ENCODE data around the gene C2orf76. TPM values are rescaled to one million over a fixed set of nuclear protein-coding genes. Genes with fewer than 3 reads are reported as not detected.

C2orf76 gene
- polyA plus RNA-seq, 2 of the 4 experiments (the other 2 are of a cell fraction), result 16.6 to 34.3 TPM

DNA sequence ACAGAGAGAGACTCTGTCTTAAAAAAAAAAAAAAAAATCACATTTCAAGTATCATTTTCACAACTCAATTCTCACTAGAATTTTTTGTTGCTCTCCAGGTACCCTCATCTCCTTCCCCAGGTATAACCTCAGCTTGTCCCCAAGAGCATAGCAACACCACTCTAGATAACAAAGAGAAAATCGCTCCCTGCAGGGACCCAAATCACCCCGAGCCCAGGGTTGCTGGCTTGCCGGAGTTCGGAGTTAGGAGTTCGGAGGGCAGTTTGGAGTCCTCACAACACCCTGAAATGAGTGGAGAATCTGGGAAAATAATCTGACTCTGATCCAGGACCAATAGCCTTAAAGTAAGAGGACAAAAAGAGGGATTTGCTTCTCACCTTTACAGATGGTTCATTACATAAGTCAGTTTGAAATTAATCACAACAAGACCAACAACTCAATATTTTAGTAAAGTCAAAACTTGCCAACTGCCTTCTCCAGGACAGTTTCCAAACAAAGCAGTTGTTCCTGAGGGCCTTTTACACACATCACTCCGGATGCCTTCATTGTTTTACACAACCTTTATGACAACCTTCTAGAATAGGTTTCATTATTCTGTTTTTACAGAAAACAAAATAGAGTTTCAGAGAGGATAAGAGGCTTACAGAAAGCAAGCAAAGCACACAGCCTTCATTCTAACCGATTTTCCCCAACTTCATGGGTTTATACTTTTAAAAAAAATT, 59.1 kb downstream of the C2orf76 start:
- no peak overlapping the region for H3K4me3 ChIP-seq
- FAIRE-seq (no peak), DNase-seq (ENCODE audit: low read depth in 1 of 2, low spot score in 1 of 2) (no peak), ATAC-seq (no peak)
- POLR2A ChIA-PET, result no interaction called here
- H3K27ac ChIP-seq, result no peak overlapping the region
- no peak overlapping the region for H3K4me2 ChIP-seq
- H3K4me1 ChIP-seq, result no peaks in the 10 kb centered on the region
- TF ChIP-seq POLR2AphosphoS2 (conservative IDR thresholded peaks at IDR 0.05; ENCODE audit: low read length), result no peak
- TF ChIP-seq GATA3 (IDR thresholded peaks at IDR 0.05; ENCODE audit: borderline replicate concordance), result no peak
- TF ChIP-seq, protein P1, sequence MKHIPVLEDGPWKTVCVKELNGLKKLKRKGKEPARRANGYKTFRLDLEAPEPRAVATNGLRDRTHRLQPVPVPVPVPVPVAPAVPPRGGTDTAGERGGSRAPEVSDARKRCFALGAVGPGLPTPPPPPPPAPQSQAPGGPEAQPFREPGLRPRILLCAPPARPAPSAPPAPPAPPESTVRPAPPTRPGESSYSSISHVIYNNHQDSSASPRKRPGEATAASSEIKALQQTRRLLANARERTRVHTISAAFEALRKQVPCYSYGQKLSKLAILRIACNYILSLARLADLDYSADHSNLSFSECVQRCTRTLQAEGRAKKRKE (CRISPR knock-in tag; IDR thresholded peaks at IDR 0.05; ENCODE audit: low read depth), result no peak
- TF ChIP-seq PHF8 (IDR thresholded peaks at IDR 0.05; ENCODE audit: borderline replicate concordance, low read depth), result no peak
- no peak for TF ChIP-seq NR3C1 (IDR thresholded peaks at IDR 0.05)
- no peak for TF ChIP-seq POLR2A (IDR thresholded peaks at IDR 0.05; ENCODE audit: low read length)
- TF ChIP-seq SREBF2 (IDR thresholded peaks at IDR 0.05), result no peak
- TF ChIP-seq ESRRA (IDR thresholded peaks at IDR 0.05; ENCODE audit: borderline replicate concordance, low read length), result no peak
- no peak for TF ChIP-seq HEYL (CRISPR knock-in tag; IDR thresholded peaks at IDR 0.05)
- TF ChIP-seq, protein P2, sequence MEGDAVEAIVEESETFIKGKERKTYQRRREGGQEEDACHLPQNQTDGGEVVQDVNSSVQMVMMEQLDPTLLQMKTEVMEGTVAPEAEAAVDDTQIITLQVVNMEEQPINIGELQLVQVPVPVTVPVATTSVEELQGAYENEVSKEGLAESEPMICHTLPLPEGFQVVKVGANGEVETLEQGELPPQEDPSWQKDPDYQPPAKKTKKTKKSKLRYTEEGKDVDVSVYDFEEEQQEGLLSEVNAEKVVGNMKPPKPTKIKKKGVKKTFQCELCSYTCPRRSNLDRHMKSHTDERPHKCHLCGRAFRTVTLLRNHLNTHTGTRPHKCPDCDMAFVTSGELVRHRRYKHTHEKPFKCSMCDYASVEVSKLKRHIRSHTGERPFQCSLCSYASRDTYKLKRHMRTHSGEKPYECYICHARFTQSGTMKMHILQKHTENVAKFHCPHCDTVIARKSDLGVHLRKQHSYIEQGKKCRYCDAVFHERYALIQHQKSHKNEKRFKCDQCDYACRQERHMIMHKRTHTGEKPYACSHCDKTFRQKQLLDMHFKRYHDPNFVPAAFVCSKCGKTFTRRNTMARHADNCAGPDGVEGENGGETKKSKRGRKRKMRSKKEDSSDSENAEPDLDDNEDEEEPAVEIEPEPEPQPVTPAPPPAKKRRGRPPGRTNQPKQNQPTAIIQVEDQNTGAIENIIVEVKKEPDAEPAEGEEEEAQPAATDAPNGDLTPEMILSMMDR (IDR thresholded peaks at IDR 0.05), result no peak
- no peak for TF ChIP-seq RARB (CRISPR knock-in tag; IDR thresholded peaks at IDR 0.05)
- TF ChIP-seq NPAS2 (CRISPR knock-in tag; IDR thresholded peaks at IDR 0.05; ENCODE audit: borderline replicate concordance), result no peak
- 88% methylated on average over 7 of the region's 7 CpGs for WGBS (ENCODE audit: missing lambda C conversion rate)
- CTCF ChIA-PET, result interaction anchor here (0.6 kb wide), 1 partner anchor 11 kb away, joined by 3 read pairs; no protein-coding TSS in a partner anchor
- no peaks in the 10 kb centered on the region for H3K9me3 ChIP-seq

DNA sequence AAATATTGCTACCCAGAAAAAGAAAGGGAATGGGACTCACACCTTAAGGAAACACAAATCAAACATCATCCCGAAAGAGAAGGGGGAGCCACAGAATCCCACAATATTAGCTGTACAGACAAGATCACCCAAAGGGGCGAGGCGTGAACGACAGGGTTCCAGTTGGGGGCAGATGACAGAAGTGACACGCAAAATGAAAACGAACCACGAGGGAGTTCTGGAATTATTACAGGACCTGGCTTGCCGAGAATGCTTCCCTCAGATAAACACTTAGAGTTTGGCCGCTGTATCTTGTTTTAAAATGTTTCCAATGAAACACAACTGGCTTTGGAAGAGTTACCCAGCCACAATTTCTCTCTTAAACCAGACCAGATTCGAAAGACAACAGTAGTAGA, 60.4 kb downstream of the C2orf76 start:
- WGBS (ENCODE audit: missing lambda C conversion rate), result 87% methylated on average over 10 of the region's 10 CpGs
- ChIA-PET CTCF (interaction anchor here (0.7 kb wide), 1 partner anchor 296 kb away, joined by 3 read pairs; no protein-coding TSS in a partner anchor), POLR2A (no interaction called here)
- DNase-seq (ENCODE audit: low read depth in 1 of 2, low spot score in 1 of 2), result no peak
- no peak overlapping the region for H3K4me3 ChIP-seq
- H3K9me3 ChIP-seq, result no peaks in the 10 kb centered on the region
- H3K4me2 ChIP-seq, result no peak overlapping the region
- FAIRE-seq, result no peak
- no peak for ATAC-seq
- no peaks in the 10 kb centered on the region for H3K4me1 ChIP-seq
- TF ChIP-seq, protein P1 (CRISPR knock-in tag; IDR thresholded peaks at IDR 0.05; ENCODE audit: low read depth), result no peak
- TF ChIP-seq HOXA7 (CRISPR knock-in tag; IDR thresholded peaks at IDR 0.05) (no peak), ZC3H11A (IDR thresholded peaks at IDR 0.05) (no peak), FOXS1 (CRISPR knock-in tag; IDR thresholded peaks at IDR 0.05) (no peak), SREBF2 (IDR thresholded peaks at IDR 0.05) (no peak), HOXB5 (CRISPR knock-in tag; IDR thresholded peaks at IDR 0.05) (no peak), RNF2 (IDR thresholded peaks at IDR 0.05; ENCODE audit: borderline replicate concordance, low read depth) (no peak)
- TF ChIP-seq, protein P3, sequence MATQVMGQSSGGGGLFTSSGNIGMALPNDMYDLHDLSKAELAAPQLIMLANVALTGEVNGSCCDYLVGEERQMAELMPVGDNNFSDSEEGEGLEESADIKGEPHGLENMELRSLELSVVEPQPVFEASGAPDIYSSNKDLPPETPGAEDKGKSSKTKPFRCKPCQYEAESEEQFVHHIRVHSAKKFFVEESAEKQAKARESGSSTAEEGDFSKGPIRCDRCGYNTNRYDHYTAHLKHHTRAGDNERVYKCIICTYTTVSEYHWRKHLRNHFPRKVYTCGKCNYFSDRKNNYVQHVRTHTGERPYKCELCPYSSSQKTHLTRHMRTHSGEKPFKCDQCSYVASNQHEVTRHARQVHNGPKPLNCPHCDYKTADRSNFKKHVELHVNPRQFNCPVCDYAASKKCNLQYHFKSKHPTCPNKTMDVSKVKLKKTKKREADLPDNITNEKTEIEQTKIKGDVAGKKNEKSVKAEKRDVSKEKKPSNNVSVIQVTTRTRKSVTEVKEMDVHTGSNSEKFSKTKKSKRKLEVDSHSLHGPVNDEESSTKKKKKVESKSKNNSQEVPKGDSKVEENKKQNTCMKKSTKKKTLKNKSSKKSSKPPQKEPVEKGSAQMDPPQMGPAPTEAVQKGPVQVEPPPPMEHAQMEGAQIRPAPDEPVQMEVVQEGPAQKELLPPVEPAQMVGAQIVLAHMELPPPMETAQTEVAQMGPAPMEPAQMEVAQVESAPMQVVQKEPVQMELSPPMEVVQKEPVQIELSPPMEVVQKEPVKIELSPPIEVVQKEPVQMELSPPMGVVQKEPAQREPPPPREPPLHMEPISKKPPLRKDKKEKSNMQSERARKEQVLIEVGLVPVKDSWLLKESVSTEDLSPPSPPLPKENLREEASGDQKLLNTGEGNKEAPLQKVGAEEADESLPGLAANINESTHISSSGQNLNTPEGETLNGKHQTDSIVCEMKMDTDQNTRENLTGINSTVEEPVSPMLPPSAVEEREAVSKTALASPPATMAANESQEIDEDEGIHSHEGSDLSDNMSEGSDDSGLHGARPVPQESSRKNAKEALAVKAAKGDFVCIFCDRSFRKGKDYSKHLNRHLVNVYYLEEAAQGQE (IDR thresholded peaks at IDR 0.05), result no peak
- H3K27ac ChIP-seq, result no peak overlapping the region

Measured in A549 (cell line).